Kidney epithelial cell (primary cell): ENCODE results near the gene MECR. TPM values are rescaled to one million over a fixed set of nuclear protein-coding genes. Genes with fewer than 3 reads are reported as not detected.

Experiments
- DNase-seq: peaks from one replicate; pipeline ENCODE4 v3.0.0-alpha.2; 2010; ENCODE audit warnings: low read depth
- H3K27me3 ChIP-seq: 2 replicates; pipeline ENCODE4 v1.6.0; 2011; ENCODE audit warnings: low read length; ENCODE audit not compliant: control insufficient read depth, insufficient read depth
- H3K36me3 ChIP-seq: 2 replicates; pipeline ENCODE4 v1.5.1; 2011; ENCODE audit warnings: low read length; ENCODE audit not compliant: control insufficient read depth, insufficient read depth
- H3K4me3 ChIP-seq: 2 replicates; pipeline ENCODE4 v1.5.1; 2011; ENCODE audit warnings: low read depth, mild to moderate bottlenecking, control low read depth, low read length
- total RNA-seq: library from RNA; depleted of rRNA; stranded (reverse); fragments of >200 nt; gene quantifications from 2 replicates; pipeline ENCODE4 v1.2.3, GENCODE V29; 2015
- TF ChIP-seq, protein P1 (sequence below): IDR thresholded peaks from 2 replicates; pipeline ENCODE4 v1.5.1; 2011; ENCODE audit warnings: mild to moderate bottlenecking, moderate library complexity, low read length, control low read depth, inconsistent platforms; ENCODE audit not compliant: insufficient read depth, poor library complexity, severe bottlenecking

The MECR gene
- total RNA-seq, 1 donor from 2014 or later, result 23.6 TPM

DNA sequence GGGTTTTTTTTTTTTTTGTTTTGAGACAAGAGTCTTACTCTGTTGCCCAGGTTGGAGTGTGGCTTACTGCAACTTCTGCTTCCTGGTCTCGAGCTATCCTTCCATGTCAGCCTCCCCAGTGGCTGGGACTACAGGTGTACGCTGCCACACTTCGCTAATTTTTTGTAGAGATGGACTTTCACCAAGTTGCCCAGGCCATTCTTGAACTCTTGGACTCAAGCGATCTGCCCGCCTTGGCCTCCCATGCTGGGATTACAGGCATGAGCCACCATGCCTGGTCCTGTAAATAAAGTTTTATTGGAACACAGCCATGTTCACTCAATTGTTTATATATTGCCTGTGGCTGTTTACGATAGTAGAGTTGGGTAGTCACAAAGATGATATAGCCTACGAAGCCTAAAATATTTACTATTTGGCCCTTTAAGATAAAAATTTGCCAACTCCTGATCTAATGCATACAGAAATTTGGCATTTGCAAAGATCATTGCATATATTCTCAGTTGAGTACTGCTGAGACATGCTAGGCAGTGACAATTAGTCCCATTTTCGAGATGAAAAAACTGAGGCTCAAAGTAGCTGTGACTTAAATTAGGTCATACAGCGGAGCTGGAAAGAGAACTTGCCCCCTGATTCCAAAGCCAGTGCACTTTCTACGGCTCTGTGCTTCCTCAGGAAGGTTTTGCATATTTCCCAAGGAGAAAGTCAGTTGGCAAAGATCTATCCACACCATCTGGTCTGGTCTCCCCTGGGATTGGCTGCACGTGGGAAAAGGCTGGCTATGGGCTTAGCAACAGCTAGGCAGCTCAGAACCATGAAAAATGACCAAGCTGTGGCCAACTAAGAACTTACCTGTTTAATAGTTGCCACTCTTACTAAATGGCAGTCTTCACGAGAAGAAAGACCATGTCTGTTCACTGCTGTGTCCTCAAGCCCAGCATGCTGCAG is 19.4 kb downstream of the MECR start:
- H3K36me3 ChIP-seq, result peaks cover 3% of the 10 kb centered on the region
- DNase-seq, result no peak
- H3K4me3 ChIP-seq, result no peak overlapping the region
- H3K27me3 ChIP-seq, result no peaks in the 10 kb centered on the region
- TF ChIP-seq, protein P1, sequence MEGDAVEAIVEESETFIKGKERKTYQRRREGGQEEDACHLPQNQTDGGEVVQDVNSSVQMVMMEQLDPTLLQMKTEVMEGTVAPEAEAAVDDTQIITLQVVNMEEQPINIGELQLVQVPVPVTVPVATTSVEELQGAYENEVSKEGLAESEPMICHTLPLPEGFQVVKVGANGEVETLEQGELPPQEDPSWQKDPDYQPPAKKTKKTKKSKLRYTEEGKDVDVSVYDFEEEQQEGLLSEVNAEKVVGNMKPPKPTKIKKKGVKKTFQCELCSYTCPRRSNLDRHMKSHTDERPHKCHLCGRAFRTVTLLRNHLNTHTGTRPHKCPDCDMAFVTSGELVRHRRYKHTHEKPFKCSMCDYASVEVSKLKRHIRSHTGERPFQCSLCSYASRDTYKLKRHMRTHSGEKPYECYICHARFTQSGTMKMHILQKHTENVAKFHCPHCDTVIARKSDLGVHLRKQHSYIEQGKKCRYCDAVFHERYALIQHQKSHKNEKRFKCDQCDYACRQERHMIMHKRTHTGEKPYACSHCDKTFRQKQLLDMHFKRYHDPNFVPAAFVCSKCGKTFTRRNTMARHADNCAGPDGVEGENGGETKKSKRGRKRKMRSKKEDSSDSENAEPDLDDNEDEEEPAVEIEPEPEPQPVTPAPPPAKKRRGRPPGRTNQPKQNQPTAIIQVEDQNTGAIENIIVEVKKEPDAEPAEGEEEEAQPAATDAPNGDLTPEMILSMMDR, result no peak

DNA sequence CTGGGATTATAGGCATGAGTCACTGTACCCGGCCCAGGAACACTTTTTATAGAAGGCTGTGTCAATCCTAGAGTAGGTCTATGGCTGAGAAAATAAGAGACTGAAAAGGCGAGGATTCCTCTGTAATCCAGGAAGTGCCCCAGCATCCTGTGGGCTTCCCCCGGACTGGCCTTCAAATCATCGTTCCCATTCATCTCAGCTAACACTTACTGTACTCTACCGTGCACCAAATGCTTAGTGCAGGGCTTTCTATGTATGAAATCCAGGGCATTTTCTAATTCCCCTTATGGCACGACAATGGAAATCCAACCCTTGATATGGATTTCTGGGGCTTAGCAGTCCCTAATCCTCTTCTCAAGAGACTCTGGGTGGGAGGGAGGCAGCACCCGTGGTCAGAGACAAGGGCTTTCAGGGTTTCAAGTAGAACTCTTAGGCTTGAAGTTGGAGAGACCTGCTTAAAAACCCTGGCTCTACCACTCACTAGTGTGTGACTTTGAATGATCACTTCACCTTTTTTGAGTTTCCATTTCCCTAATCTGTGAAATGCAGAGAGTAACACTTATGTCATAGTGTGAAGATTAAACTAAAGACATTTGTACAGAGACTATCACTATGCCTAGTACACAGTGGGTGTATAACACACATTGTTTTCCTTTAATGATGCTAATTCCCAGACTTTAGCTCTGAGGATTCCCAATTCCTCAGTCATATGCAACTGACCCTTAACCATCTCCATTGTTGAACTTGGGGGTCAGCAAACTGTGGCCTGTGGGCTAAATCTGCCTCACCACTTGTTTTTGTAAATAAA is 20.3 kb downstream of the MECR start:
- H3K36me3 ChIP-seq, result peaks cover 3% of the 10 kb centered on the region
- no peak overlapping the region for H3K4me3 ChIP-seq
- TF ChIP-seq, protein P1, result no peak
- no peaks in the 10 kb centered on the region for H3K27me3 ChIP-seq
- no peak for DNase-seq

GRCh38 chr1:29209173-29209572 is 21.6 kb downstream of the MECR start:
- H3K36me3 ChIP-seq, result peaks cover 3% of the 10 kb centered on the region
- TF ChIP-seq, protein P1, result no peak
- H3K4me3 ChIP-seq, result no peak overlapping the region
- DNase-seq, result no peak
- no peaks in the 10 kb centered on the region for H3K27me3 ChIP-seq

DNA sequence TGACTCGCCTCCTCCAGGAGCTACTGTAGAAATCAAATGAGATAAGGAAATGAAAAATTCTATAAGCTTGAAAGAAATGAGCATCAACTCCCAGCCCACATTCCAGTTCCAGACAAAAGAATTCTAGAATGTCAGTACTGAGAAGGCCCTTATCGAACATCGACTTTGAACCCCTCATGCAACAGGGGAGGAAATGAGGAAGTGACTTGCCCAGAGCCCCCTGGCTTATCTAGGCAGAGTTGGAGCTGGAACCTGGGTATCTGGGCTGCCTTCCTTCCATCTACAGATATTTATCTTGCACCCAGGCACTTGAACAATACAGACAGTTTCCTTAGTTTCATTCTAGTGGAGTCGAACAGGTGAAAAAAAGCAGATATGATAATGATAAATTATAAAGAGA is 22.3 kb downstream of the MECR start:
- no peak overlapping the region for H3K4me3 ChIP-seq
- H3K36me3 ChIP-seq, result peaks cover 3% of the 10 kb centered on the region
- DNase-seq, result no peak
- TF ChIP-seq, protein P1, result no peak
- H3K27me3 ChIP-seq, result no peaks in the 10 kb centered on the region

DNA sequence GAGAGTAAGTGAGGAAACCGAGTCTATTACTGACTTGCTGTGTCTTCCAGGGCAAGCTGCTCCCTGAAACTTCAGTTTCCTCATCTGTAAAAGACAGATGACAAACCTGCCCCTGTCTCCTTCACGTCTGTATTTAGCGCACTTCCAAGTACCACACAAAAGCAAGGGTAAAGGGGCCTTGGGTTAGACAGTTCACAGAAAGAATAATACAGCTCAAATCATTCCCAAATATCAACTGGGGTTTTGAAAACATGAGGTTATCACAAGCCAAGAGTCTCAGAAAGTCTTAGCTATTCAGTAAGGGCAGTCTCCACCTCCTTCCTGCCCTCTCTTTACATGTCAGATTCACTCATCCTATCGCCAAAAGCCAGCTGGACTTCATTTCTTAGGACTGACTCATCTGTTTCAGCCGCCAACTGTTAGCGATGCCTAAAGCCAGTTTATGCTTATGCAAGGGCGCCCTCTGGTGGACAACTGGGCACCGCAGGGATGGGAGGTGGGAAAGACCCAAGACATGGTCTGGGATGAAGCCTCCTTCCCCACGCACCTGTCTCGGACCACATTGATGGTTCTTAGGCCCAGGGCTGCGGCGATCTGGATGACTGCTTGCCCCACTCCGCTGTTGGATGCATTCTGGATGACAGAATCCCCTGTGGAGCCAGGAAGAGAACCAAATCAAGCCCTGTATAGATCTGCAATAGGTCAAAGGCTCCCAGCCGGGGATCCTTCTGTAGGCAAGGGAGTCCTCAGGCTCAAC is 28.0 kb downstream of the MECR start:
- H3K27me3 ChIP-seq, result no peaks in the 10 kb centered on the region
- TF ChIP-seq, protein P1, result peak; percentile 94
- H3K36me3 ChIP-seq, result peaks cover 5% of the 10 kb centered on the region
- DNase-seq, result peak; percentile 91
- H3K4me3 ChIP-seq, result no peak overlapping the region
